PC-3 (cell line): ENCODE measurements around the gene DNAH7. TPM values are rescaled to one million over a fixed set of nuclear protein-coding genes. Genes with fewer than 3 reads are reported as not detected.

ENCODE experiments used
- ATAC-seq: fragments of 200-7000 bp; cut with Tn5 transposase; 2 replicates; pipeline ENCODE4 v1.9.1; 2020; ENCODE audit warnings: mild to moderate bottlenecking, moderate library complexity
- BruUV-seq: library from RNA; stranded (reverse); fragments of 400-500 nt; replicated peaks from 2 replicates; lab custom pipeline; 2021; lab: Mats Ljungman, UMichigan
- CTCF ChIA-PET: fragments of 300-600 bp; sonication (Branson Sonifier 250); formaldehyde crosslinking; loops from one replicate; lab custom pipeline; 2022; ENCODE audit warnings: antibody characterized with exemption; lab: Charles Lee
- POLR2A ChIA-PET: fragments of 300-600 bp; sonication (Branson Sonifier 250); formaldehyde crosslinking; loops from one replicate; lab custom pipeline; 2022; ENCODE audit warnings: antibody characterized with exemption; ENCODE audit not compliant: unreplicated experiment; lab: Charles Lee
- DNase-seq: peaks from one replicate; pipeline ENCODE4 v3.0.0-alpha.2; 2015
- H2AFZ ChIP-seq: fragments of 300-600 bp; sonication (generic); 2 replicates; pipeline ENCODE4 v1.6.0; 2016; ENCODE audit warnings: antibody characterized with exemption, low read length
- H3F3A ChIP-seq: fragments of 300-600 bp; sonication (generic); one replicate; pipeline ENCODE4 v1.6.0; 2017; ENCODE audit warnings: antibody characterized with exemption, low read length, control low read depth, mild to moderate bottlenecking; ENCODE audit not compliant: unreplicated experiment
- H3K27ac ChIP-seq: fragments of 300-600 bp; sonication (generic); 2 replicates; pipeline ENCODE4 v1.5.1; 2016; ENCODE audit warnings: mild to moderate bottlenecking, low read length
- H3K27me3 ChIP-seq: fragments of 300-600 bp; sonication (generic); 2 replicates; pipeline ENCODE4 v1.6.1; 2016; ENCODE audit warnings: low read length, mixed read lengths
- H3K36me3 ChIP-seq: fragments of 300-600 bp; sonication (generic); 2 replicates; pipeline ENCODE4 v1.6.1; 2016; ENCODE audit warnings: low read depth, mixed run types, low read length, mixed read lengths
- H3K4me1 ChIP-seq: fragments of 300-600 bp; sonication (generic); 2 replicates; pipeline ENCODE4 v1.5.1; 2016; ENCODE audit warnings: low read length; ENCODE audit not compliant: insufficient read depth
- H3K4me2 ChIP-seq: fragments of 300-600 bp; sonication (generic); 2 replicates; pipeline ENCODE4 v1.6.0; 2016; ENCODE audit warnings: low read length
- H3K4me3 ChIP-seq: fragments of 300-600 bp; sonication (generic); 2 replicates; pipeline ENCODE4 v1.5.1; 2016; ENCODE audit warnings: mild to moderate bottlenecking, low read length, mixed read lengths
- H3K79me2 ChIP-seq: fragments of 300-600 bp; sonication (generic); 2 replicates; pipeline ENCODE4 v1.6.1; 2017; ENCODE audit warnings: low read length, mixed read lengths
- H3K9ac ChIP-seq: fragments of 300-600 bp; sonication (generic); 2 replicates; pipeline ENCODE4 v1.6.0; 2016; ENCODE audit warnings: mild to moderate bottlenecking, low read length
- H3K9me2 ChIP-seq: fragments of 300-600 bp; sonication (generic); replicated peaks from 2 replicates; pipeline ENCODE4 v1.6.1; 2016; ENCODE audit warnings: mixed run types, low read length, mixed read lengths
- H3K9me3 ChIP-seq: fragments of 300-600 bp; sonication (generic); 2 replicates; pipeline ENCODE4 v1.6.1; 2016; ENCODE audit warnings: low read length, mixed read lengths
- H4K20me1 ChIP-seq: fragments of 300-600 bp; sonication (generic); 2 replicates; pipeline ENCODE4 v1.6.1; 2016; ENCODE audit warnings: low read length, mixed read lengths
- CTCF ChIP-seq: fragments of 300-600 bp; sonication (generic); conservative IDR thresholded peaks from 2 replicates; pipeline ENCODE4 v1.5.1; 2017; ENCODE audit warnings: antibody characterized with exemption, low read depth, mild to moderate bottlenecking, low read length
- EZH2 ChIP-seq: fragments of 300-600 bp; sonication (generic); IDR thresholded peaks from one replicate; pipeline ENCODE4 v1.6.1; 2017; ENCODE audit warnings: antibody characterized with exemption, mild to moderate bottlenecking, low read length; ENCODE audit not compliant: unreplicated experiment
- EZH2phosphoT487 ChIP-seq: fragments of 300-600 bp; sonication (generic); IDR thresholded peaks from 2 replicates; pipeline ENCODE4 v1.6.1; 2018; ENCODE audit warnings: mild to moderate bottlenecking, antibody characterized with exemption, low read length, borderline replicate concordance
- intact Hi-C: fragments of 100-400 bp; cut with micrococcal nuclease; formaldehyde crosslinking; loops from 2 replicates; pipeline ENCODE4 v1.9.0; 2023
- total RNA-seq: library from RNA; depleted of rRNA; stranded (reverse); fragments of >200 nt; gene quantifications from 2 replicates; pipeline ENCODE4 v1.2.3, GENCODE V29; 2014

DNAH7 gene
- total RNA-seq, 1 experiment from 2014 or later = 1.9 TPM

GRCh38 chr2:195818526-195818925, 250.1 kb downstream of the DNAH7 start:
- CTCF ChIA-PET = no interaction called here
- H3K9ac ChIP-seq = peak overlapping the region; percentile 6; the same call in 1 of the 2 replicates
- H3F3A ChIP-seq = peaks cover 5% of the 10 kb centered on the region
- H4K20me1 ChIP-seq = no peaks in the 10 kb centered on the region
- H3K4me3 ChIP-seq = no peak overlapping the region; the same call in 1 of the 2 replicates
- intact Hi-C loops = loop anchor here (1.0 to 5.0 kb wide), 6 partner anchors 39 to 429 kb away; no protein-coding TSS in a partner anchor
- no peaks in the 10 kb centered on the region for H3K36me3 ChIP-seq
- POLR2A ChIA-PET = no interaction called here
- peaks cover 39% of the 10 kb centered on the region for H3K4me1 ChIP-seq
- peak; percentile 90 for ATAC-seq
- H3K27ac ChIP-seq = peak overlapping the region; percentile 71
- BruUV-seq = no TSS peak
- H3K27me3 ChIP-seq = no peaks in the 10 kb centered on the region
- no peak overlapping the region for H2AFZ ChIP-seq
- H3K9me3 ChIP-seq = no peaks in the 10 kb centered on the region
- DNase-seq = peak; percentile 72
- H3K9me2 ChIP-seq = no peaks in the 10 kb centered on the region
- H3K79me2 ChIP-seq = no peaks in the 10 kb centered on the region
- peak overlapping the region; percentile 63 for H3K4me2 ChIP-seq
- no peak for TF ChIP-seq CTCF
- no peak for TF ChIP-seq EZH2
- no peak for TF ChIP-seq EZH2phosphoT487

GRCh38 chr2:195818106-195818505, 250.5 kb downstream of the DNAH7 start:
- Histone ChIP-seq H3F3A (peaks cover 5% of the 10 kb centered on the region), H3K27ac (peak overlapping the region; percentile 56), H3K79me2 (no peaks in the 10 kb centered on the region), H2AFZ (no peak overlapping the region), H4K20me1 (no peaks in the 10 kb centered on the region), H3K36me3 (no peaks in the 10 kb centered on the region), H3K9me2 (no peaks in the 10 kb centered on the region), H3K9ac (no peak overlapping the region), H3K4me3 (no peak overlapping the region), H3K27me3 (no peaks in the 10 kb centered on the region), H3K4me2 (peak overlapping the region; percentile 63), H3K4me1 (peaks cover 39% of the 10 kb centered on the region), H3K9me3 (no peaks in the 10 kb centered on the region)
- POLR2A ChIA-PET = no interaction called here
- TF ChIP-seq EZH2phosphoT487 = no peak
- no peak for TF ChIP-seq EZH2
- no peak for TF ChIP-seq CTCF
- TSS peak; percentile 73 for BruUV-seq
- ATAC-seq (peak; percentile 7), DNase-seq (no peak)
- intact Hi-C loops = loop anchor here (1.0 to 5.0 kb wide), 6 partner anchors 39 to 429 kb away; no protein-coding TSS in a partner anchor
- CTCF ChIA-PET = no interaction called here

- Histone ChIP-seq H2AFZ (no peak overlapping the region), H3K27me3 (no peaks in the 10 kb centered on the region), H3K9ac (no peak overlapping the region), H3K4me1 (peaks cover 26% of the 10 kb centered on the region), H3K36me3 (no peaks in the 10 kb centered on the region), H3K9me2 (no peaks in the 10 kb centered on the region), H3F3A (peaks cover 5% of the 10 kb centered on the region), H3K4me2 (no peak overlapping the region), H3K9me3 (no peaks in the 10 kb centered on the region), H4K20me1 (no peaks in the 10 kb centered on the region), H3K79me2 (no peaks in the 10 kb centered on the region), H3K27ac (no peak overlapping the region), H3K4me3 (no peak overlapping the region)
- DNase-seq (no peak), ATAC-seq (no peak)
- TF ChIP-seq EZH2 = no peak
- TF ChIP-seq EZH2phosphoT487 = no peak
- no peak for TF ChIP-seq CTCF
- intact Hi-C loops = loop anchor here (5.0 kb wide), 1 partner anchor 432 kb away; no protein-coding TSS in a partner anchor
- CTCF ChIA-PET = no interaction called here
- POLR2A ChIA-PET = no interaction called here
- no TSS peak for BruUV-seq
Measured at GRCh38 chr2:195815083-195815482, 253.6 kb downstream of the DNAH7 start.
